Measurements from ENCODE around the gene SARDH.

The SARDH gene

GRCh38 chr9:133703591-133704399 lies 34.4 kb downstream of the SARDH start:
- in situ Hi-C loops (cut with MboI; ENCODE audit: low sequenced_read_pairs, unreplicated experiment) = no loop called here
- DNase-seq (ENCODE audit: low spot score) = no peak
- no peak for TF ChIP-seq CTCF (IDR thresholded peaks at IDR 0.05; ENCODE audit: borderline replicate concordance, control extremely low read depth, extremely low read depth, insufficient read depth, missing control alignments)

- in situ Hi-C loops (cut with MboI; ENCODE audit: low sequenced_read_pairs, unreplicated experiment) = no loop called here
- no peak for DNase-seq (ENCODE audit: low spot score)
- no peak for TF ChIP-seq CTCF (IDR thresholded peaks at IDR 0.05; ENCODE audit: borderline replicate concordance, control extremely low read depth, extremely low read depth, insufficient read depth, missing control alignments)
Observed at GRCh38 chr9:133702798-133703590, 35.2 kb downstream of the SARDH start.

- TF ChIP-seq CTCF (IDR thresholded peaks at IDR 0.05; ENCODE audit: borderline replicate concordance, control extremely low read depth, extremely low read depth, insufficient read depth, missing control alignments) = no peak
- in situ Hi-C loops (cut with MboI; ENCODE audit: low sequenced_read_pairs, unreplicated experiment) = no loop called here
- no peak for DNase-seq (ENCODE audit: low spot score)
Observed at GRCh38 chr9:133701981-133702797, 36.0 kb downstream of the SARDH start.

- no peak for TF ChIP-seq CTCF (IDR thresholded peaks at IDR 0.05; ENCODE audit: borderline replicate concordance, control extremely low read depth, extremely low read depth, insufficient read depth, missing control alignments)
- no peak for DNase-seq (ENCODE audit: low spot score)
- in situ Hi-C loops (cut with MboI; ENCODE audit: low sequenced_read_pairs, unreplicated experiment) = no loop called here
Observed at GRCh38 chr9:133701321-133701980, 36.7 kb downstream of the SARDH start.

- in situ Hi-C loops (cut with MboI; ENCODE audit: low sequenced_read_pairs, unreplicated experiment) = no loop called here
- TF ChIP-seq CTCF (IDR thresholded peaks at IDR 0.05; ENCODE audit: borderline replicate concordance, control extremely low read depth, extremely low read depth, insufficient read depth, missing control alignments) = no peak
- DNase-seq (ENCODE audit: low spot score) = no peak
Observed at GRCh38 chr9:133700819-133701320, 37.3 kb downstream of the SARDH start.

All from GM13976 (cell line).